Measurements from ENCODE around the gene KCNQ2. TPM values are rescaled to one million over a fixed set of nuclear protein-coding genes. Genes with fewer than 3 reads are reported as not detected.

Gene KCNQ2
- total RNA-seq, 1 donor from 2014 or later: 11.5 TPM

GRCh38 chr20:63406011-63406410 lies 66.4 kb downstream of the KCNQ2 start:
- Histone ChIP-seq H3K79me2 (ENCODE audit: insufficient read depth, low read length) (no peaks in the 10 kb centered on the region), H3K4me1 (ENCODE audit: insufficient read depth, low read length) (no peaks in the 10 kb centered on the region), H3K36me3 (ENCODE audit: insufficient read depth, low read length) (no peaks in the 10 kb centered on the region), H3K4me2 (ENCODE audit: low read length) (no peak overlapping the region), H3K9ac (ENCODE audit: low read length) (no peak overlapping the region), H3K27ac (ENCODE audit: low read depth, low read length) (no peak overlapping the region), H3K27me3 (ENCODE audit: insufficient read depth, low read length) (no peaks in the 10 kb centered on the region), H3K9me3 (ENCODE audit: insufficient read depth, low read depth, low read length) (no peaks in the 10 kb centered on the region), H3K4me3 (ENCODE audit: insufficient read depth, low read depth, low read length) (no peak overlapping the region), H2AFZ (ENCODE audit: low read depth, low read length) (no peak overlapping the region), H4K20me1 (ENCODE audit: insufficient read depth, low read length) (no peaks in the 10 kb centered on the region)
- no peak overlapping the region for H3K27ac Mint-ChIP-seq (ENCODE audit: unreplicated experiment)
- FAIRE-seq: no peak
- no peaks in the 10 kb centered on the region for H3K9me3 Mint-ChIP-seq (ENCODE audit: unreplicated experiment)
- no peak for DNase-seq (ENCODE audit: low read depth)
- no peaks in the 10 kb centered on the region for H3K4me1 Mint-ChIP-seq (ENCODE audit: low read depth, unreplicated experiment)
- peaks cover 19% of the 10 kb centered on the region for H3K27me3 Mint-ChIP-seq (ENCODE audit: low read depth, unreplicated experiment)
- no peak overlapping the region for H3K4me3 Mint-ChIP-seq (ENCODE audit: unreplicated experiment)
- no peak for TF ChIP-seq CTCF (IDR thresholded peaks at IDR 0.05; ENCODE audit: insufficient read depth, low read depth, low read length)
- no peak for TF ChIP-seq EZH2 (IDR thresholded peaks at IDR 0.05; ENCODE audit: insufficient read depth, low read length)
- no peaks in the 10 kb centered on the region for H3K36me3 Mint-ChIP-seq (ENCODE audit: low read depth, unreplicated experiment)

- Histone ChIP-seq H3K9ac (ENCODE audit: low read length) (no peak overlapping the region), H3K27me3 (ENCODE audit: insufficient read depth, low read length) (no peaks in the 10 kb centered on the region), H3K79me2 (ENCODE audit: insufficient read depth, low read length) (no peaks in the 10 kb centered on the region), H3K4me2 (ENCODE audit: low read length) (no peak overlapping the region), H2AFZ (ENCODE audit: low read depth, low read length) (no peak overlapping the region), H3K4me3 (ENCODE audit: insufficient read depth, low read depth, low read length) (no peak overlapping the region), H3K9me3 (ENCODE audit: insufficient read depth, low read depth, low read length) (no peaks in the 10 kb centered on the region), H3K27ac (ENCODE audit: low read depth, low read length) (no peak overlapping the region), H4K20me1 (ENCODE audit: insufficient read depth, low read length) (no peaks in the 10 kb centered on the region), H3K4me1 (ENCODE audit: insufficient read depth, low read length) (no peaks in the 10 kb centered on the region), H3K36me3 (ENCODE audit: insufficient read depth, low read length) (no peaks in the 10 kb centered on the region)
- H3K36me3 Mint-ChIP-seq (ENCODE audit: low read depth, unreplicated experiment): no peaks in the 10 kb centered on the region
- H3K27me3 Mint-ChIP-seq (ENCODE audit: low read depth, unreplicated experiment): peaks cover 22% of the 10 kb centered on the region
- DNase-seq (ENCODE audit: low read depth): no peak
- H3K4me1 Mint-ChIP-seq (ENCODE audit: low read depth, unreplicated experiment): no peaks in the 10 kb centered on the region
- TF ChIP-seq EZH2 (IDR thresholded peaks at IDR 0.05; ENCODE audit: insufficient read depth, low read length): no peak
- no peak for TF ChIP-seq CTCF (IDR thresholded peaks at IDR 0.05; ENCODE audit: insufficient read depth, low read depth, low read length)
- H3K27ac Mint-ChIP-seq (ENCODE audit: unreplicated experiment): no peak overlapping the region
- no peak overlapping the region for H3K4me3 Mint-ChIP-seq (ENCODE audit: unreplicated experiment)
- FAIRE-seq: no peak
- H3K9me3 Mint-ChIP-seq (ENCODE audit: unreplicated experiment): no peaks in the 10 kb centered on the region
Observed at GRCh38 chr20:63405102-63405730, 67.2 kb downstream of the KCNQ2 start.
